ENCODE measurements around the gene KDM7A. TPM values are rescaled to one million over a fixed set of nuclear protein-coding genes. Genes with fewer than 3 reads are reported as not detected.
A peak's percentile ranks its signal among the peaks of the same experiment; 100 is the strongest.

KDM7A gene
- polyA plus RNA-seq, 1 of the 3 experiments (the other 2 are of a cell fraction): 0.94 TPM

- H3K4me1 ChIP-seq (ENCODE audit: control insufficient read depth in 1 of 2, insufficient read depth in 2 of 2, low read depth in 1 of 2, low read length in 1 of 2): peaks cover 0 to 6% of the 10 kb centered on the region in 2 experiments; a peak in 1 of 4 replicates
- ChIA-PET CTCF (no interaction called here), POLR2A (no interaction called here)
- H2AFZ ChIP-seq (ENCODE audit: low read depth): no peak overlapping the region
- H3K36me3 ChIP-seq (replicated peaks in 1 of 2; ENCODE audit: control insufficient read depth in 1 of 2, insufficient read depth in 2 of 2, low read length in 1 of 2): no peaks in the 10 kb centered on the region
- H3K79me2 ChIP-seq (ENCODE audit: insufficient read depth): no peaks in the 10 kb centered on the region
- no peaks in the 10 kb centered on the region for H3K9me3 ChIP-seq
- no peak overlapping the region for H3K4me2 ChIP-seq
- H3K27ac ChIP-seq (ENCODE audit: low read depth in 2 of 2, low read length in 1 of 2): no peak overlapping the region
- TF ChIP-seq SIN3A (IDR thresholded peaks at IDR 0.05; ENCODE audit: borderline replicate concordance, low read depth, low read length): no peak
- TF ChIP-seq USF2 (IDR thresholded peaks at IDR 0.05; ENCODE audit: borderline replicate concordance, low read depth, low read length): no peak
- no peak for TF ChIP-seq EZH2phosphoT487 (IDR thresholded peaks at IDR 0.05; ENCODE audit: borderline replicate concordance, low read depth)
- TF ChIP-seq JUND (IDR thresholded peaks at IDR 0.05): no peak
- 0 out of 4 replicates have a peak, but pooled peaks of 1 of the 2 experiments have one; percentile 10 for TF ChIP-seq EP300 (IDR thresholded peaks at IDR 0.05; ENCODE audit: borderline replicate concordance in 1 of 2, low read depth in 1 of 2, low read length in 1 of 2)
- no peak for TF ChIP-seq CHD2 (IDR thresholded peaks at IDR 0.05; ENCODE audit: low read length, partially characterized antibody)
- no peak for TF ChIP-seq PBX3 (IDR thresholded peaks at IDR 0.05)
- peak; percentile 52; the same call in 1 of the 2 replicates for TF ChIP-seq MXI1 (IDR thresholded peaks at IDR 0.05; ENCODE audit: low read depth, low read length)
- TF ChIP-seq GATA2 (CRISPR knock-in tag; IDR thresholded peaks at IDR 0.05): no peak
- TF ChIP-seq NRF1 (IDR thresholded peaks at IDR 0.05; ENCODE audit: low read depth, low read length): no peak
- no peak for TF ChIP-seq USF1 (IDR thresholded peaks at IDR 0.05; ENCODE audit: borderline replicate concordance, low read depth)
- no peaks in the 10 kb centered on the region for H3F3A ChIP-seq (replicated peaks; ENCODE audit: insufficient read depth)
- no peak overlapping the region for H3K9ac ChIP-seq
- no peaks in the 10 kb centered on the region for H3K9me2 ChIP-seq
- no peak overlapping the region for H3K4me3 ChIP-seq (ENCODE audit: low read depth in 2 of 2, low read length in 1 of 2)
- DNase-seq: peak; percentile 49
- H4K20me1 ChIP-seq (ENCODE audit: insufficient read depth): no peaks in the 10 kb centered on the region
- WGBS (ENCODE audit: low lambda C conversion rate): 18% methylated on average over 3 of the region's 3 CpGs
- H3K27me3 ChIP-seq (ENCODE audit: insufficient read depth): 0 out of 2 replicates have a peak, but pooled peaks cover 6% of the 10 kb centered on the region
Measured at GRCh38 chr7:140214075-140214684, 37.4 kb upstream of the KDM7A start.

- H3K9me3 ChIP-seq: no peaks in the 10 kb centered on the region
- no peaks in the 10 kb centered on the region for H3F3A ChIP-seq (replicated peaks; ENCODE audit: insufficient read depth)
- H3K4me1 ChIP-seq (ENCODE audit: control insufficient read depth in 1 of 2, insufficient read depth in 2 of 2, low read depth in 1 of 2, low read length in 1 of 2): peaks cover 0 to 6% of the 10 kb centered on the region in 2 experiments; a peak in 1 of 4 replicates
- CTCF ChIA-PET: interaction anchor here (1.6 kb wide), 1 partner anchor 12 kb away, joined by 3 read pairs; no protein-coding TSS in a partner anchor
- H3K4me2 ChIP-seq: no peak overlapping the region
- POLR2A ChIA-PET: no interaction called here
- no peak overlapping the region for H3K4me3 ChIP-seq (ENCODE audit: low read depth in 2 of 2, low read length in 1 of 2)
- H3K79me2 ChIP-seq (ENCODE audit: insufficient read depth): no peaks in the 10 kb centered on the region
- no peak overlapping the region for H2AFZ ChIP-seq (ENCODE audit: low read depth)
- no peak overlapping the region for H3K9ac ChIP-seq
- no peaks in the 10 kb centered on the region for H3K9me2 ChIP-seq
- no peaks in the 10 kb centered on the region for H4K20me1 ChIP-seq (ENCODE audit: insufficient read depth)
- WGBS (ENCODE audit: low lambda C conversion rate): 62% methylated on average over 3 of the region's 3 CpGs
- 0 out of 2 replicates have a peak, but pooled peaks cover 6% of the 10 kb centered on the region for H3K27me3 ChIP-seq (ENCODE audit: insufficient read depth)
- no peak overlapping the region for H3K27ac ChIP-seq (ENCODE audit: low read depth in 2 of 2, low read length in 1 of 2)
- DNase-seq: no peak
- no peaks in the 10 kb centered on the region for H3K36me3 ChIP-seq (replicated peaks in 1 of 2; ENCODE audit: control insufficient read depth in 1 of 2, insufficient read depth in 2 of 2, low read length in 1 of 2)
- TF ChIP-seq PBX3 (IDR thresholded peaks at IDR 0.05) (no peak), SIN3A (IDR thresholded peaks at IDR 0.05; ENCODE audit: borderline replicate concordance, low read depth, low read length) (no peak), REST (IDR thresholded peaks at IDR 0.05; ENCODE audit: low read depth, low read length) (no peak), FOSL2 (IDR thresholded peaks at IDR 0.05; ENCODE audit: borderline replicate concordance, low read depth) (no peak), NRF1 (IDR thresholded peaks at IDR 0.05; ENCODE audit: low read depth, low read length) (no peak), MEF2A (IDR thresholded peaks at IDR 0.05; ENCODE audit: borderline replicate concordance, low read depth) (no peak), ELF1 (IDR thresholded peaks at IDR 0.05) (no peak), MXI1 (IDR thresholded peaks at IDR 0.05; ENCODE audit: low read depth, low read length) (no peak), TAF1 (IDR thresholded peaks at IDR 0.05; ENCODE audit: borderline replicate concordance, low read depth, low read length) (no peak), TCF12 (IDR thresholded peaks at IDR 0.05) (no peak), JUND (IDR thresholded peaks at IDR 0.05) (no peak), YY1 (IDR thresholded peaks at IDR 0.05; ENCODE audit: low read depth) (no peak)
Measured at GRCh38 chr7:140213684-140214074, 36.9 kb upstream of the KDM7A start.
